Activated T-helper 1 cell treated with anti-CD3 and anti-CD28 coated beads, Interleukin-2, amount 50 U/mL, for 16 hours (primary cell): Measurements from ENCODE around the gene INPP5D.
"Not testable (repeated sequence)": the region's sequence is repeated elsewhere in the genome, so short reads cannot be mapped to it uniquely, and the experiment has no call there.

Experiments
- DNase-seq, 2 donors: peaks; one replicate each; pipeline ENCODE4 v3.0.0-alpha.2; 2020; ENCODE audit warnings: low read depth in 1 of 2, low spot score in 1 of 2

Gene INPP5D

DNA sequence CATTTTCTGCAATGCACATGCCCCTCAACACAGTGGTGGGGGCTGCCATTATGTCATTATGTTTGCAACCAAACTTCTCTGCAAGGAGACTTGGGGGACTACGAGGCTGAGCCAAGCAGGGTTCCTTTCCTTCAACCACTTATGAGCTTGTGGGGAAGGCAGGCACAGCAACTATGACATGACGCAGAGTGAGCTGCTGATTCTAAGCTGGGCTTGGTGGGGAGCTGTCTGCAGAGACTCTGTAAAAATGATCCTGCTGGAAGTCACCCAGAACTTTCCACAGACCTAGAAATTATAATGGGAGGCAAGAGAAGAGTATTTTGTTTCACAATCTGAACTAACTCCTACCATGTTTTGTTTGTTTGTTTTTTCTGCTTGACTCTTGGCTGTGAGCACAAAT, 55.6 kb downstream of the INPP5D start:
- no peak for DNase-seq

DNA sequence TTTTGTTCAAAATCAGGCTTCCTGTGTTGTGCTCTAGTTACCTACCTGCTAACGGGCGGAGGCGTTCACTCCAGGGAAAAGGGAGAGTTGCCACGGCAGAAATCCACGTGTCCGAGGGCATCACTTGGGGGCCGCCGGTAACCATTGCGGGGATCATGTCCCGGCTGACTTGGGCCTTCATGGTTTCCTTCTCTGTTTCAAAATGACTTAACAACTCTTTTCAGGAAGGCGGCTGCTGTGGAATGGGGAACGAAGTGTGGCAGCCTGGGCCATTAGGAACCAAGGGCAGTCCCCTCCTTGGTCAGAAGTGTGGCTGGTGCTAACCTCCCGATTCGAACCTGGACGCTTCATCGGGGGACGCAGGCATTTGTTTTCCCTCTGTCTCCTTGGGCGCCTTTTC, 56.8 kb downstream of the INPP5D start:
- no peak for DNase-seq

GRCh38 chr2:233117351-233117750, 57.2 kb downstream of the INPP5D start:
- DNase-seq, result no peak

GRCh38 chr2:233117811-233118647, 57.9 kb downstream of the INPP5D start:
- DNase-seq, result no peak

- no peak for DNase-seq
Observed at GRCh38 chr2:233118648-233119000, 58.5 kb downstream of the INPP5D start.

- DNase-seq, result no peak
Observed at GRCh38 chr2:233119123-233119522, 59.0 kb downstream of the INPP5D start.

- no peak for DNase-seq
Observed at GRCh38 chr2:233119806-233120205, 59.7 kb downstream of the INPP5D start.

GRCh38 chr2:233120459-233120858, 60.3 kb downstream of the INPP5D start:
- no peak for DNase-seq

DNA sequence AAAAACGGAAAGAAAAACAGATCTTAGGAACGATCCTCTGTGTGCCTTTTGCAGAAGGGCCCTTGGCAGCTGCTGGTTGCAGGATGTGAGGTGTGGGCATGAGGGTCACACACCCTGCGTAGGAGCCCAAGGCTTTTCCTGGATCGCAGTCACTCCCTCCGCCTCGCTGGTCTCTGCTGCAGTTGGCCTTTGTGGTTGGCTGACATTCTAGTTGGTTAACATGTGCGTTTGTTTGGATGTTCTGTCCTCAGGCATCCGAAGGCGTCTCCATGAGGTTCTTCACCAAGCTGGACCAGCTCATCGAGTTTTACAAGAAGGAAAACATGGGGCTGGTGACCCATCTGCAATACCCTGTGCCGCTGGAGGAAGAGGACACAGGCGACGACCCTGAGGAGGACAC, 61.7 kb downstream of the INPP5D start:
- DNase-seq, result no peak

- no peak for DNase-seq
Observed at GRCh38 chr2:233122541-233122940, 62.4 kb downstream of the INPP5D start.

DNA sequence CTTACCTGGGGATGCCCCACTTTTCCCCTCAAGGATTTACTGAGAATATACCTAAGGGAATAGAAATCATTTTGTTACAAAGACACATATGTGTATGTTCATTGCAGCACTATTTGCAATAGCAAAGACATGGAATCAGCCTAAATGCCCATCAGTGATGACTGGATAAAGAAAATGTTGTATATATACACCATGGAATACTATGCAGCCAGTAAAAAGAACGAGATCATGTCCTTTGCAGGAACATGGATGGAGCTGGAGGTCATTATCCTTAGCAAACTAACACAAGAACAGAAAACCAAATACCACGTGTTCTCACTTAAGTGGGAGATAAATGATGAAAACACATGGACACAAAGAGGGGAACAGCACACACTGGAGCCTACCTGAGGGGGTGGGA, 63.4 kb downstream of the INPP5D start:
- DNase-seq, result not testable (repeated sequence)

DNA sequence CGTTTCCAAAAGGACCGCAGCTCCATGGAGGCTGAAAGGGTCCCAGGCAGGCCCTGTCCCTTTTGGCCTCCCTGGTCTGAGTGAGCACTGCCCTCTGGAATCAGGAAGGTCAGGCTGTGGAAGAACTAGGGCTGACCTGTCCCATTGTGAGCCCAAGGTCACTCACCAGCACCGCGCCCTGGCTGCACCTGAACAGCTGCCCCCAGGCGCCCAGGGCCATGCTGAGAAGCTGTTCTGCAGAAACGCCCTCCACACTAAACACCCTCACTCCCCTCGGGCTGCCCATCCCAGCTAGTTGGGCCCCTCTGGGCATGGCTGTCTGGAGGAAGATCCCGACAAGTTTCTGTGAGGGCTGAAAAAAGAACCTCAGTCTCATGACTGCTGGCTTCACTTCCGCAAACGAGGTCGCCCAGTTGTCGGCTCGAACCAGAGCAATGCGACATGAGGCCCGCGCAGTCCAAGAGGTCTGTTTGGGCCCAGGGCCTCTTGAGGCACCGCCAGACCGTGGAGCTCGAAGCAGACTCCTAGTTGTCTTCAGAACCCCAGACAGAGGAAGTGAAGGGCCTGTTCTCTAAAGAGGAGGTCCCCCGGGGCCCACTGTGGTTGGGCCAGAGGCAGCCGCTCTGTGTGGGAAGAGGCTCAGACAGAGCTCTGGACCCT, 64.4 kb downstream of the INPP5D start:
- no peak for DNase-seq

DNA sequence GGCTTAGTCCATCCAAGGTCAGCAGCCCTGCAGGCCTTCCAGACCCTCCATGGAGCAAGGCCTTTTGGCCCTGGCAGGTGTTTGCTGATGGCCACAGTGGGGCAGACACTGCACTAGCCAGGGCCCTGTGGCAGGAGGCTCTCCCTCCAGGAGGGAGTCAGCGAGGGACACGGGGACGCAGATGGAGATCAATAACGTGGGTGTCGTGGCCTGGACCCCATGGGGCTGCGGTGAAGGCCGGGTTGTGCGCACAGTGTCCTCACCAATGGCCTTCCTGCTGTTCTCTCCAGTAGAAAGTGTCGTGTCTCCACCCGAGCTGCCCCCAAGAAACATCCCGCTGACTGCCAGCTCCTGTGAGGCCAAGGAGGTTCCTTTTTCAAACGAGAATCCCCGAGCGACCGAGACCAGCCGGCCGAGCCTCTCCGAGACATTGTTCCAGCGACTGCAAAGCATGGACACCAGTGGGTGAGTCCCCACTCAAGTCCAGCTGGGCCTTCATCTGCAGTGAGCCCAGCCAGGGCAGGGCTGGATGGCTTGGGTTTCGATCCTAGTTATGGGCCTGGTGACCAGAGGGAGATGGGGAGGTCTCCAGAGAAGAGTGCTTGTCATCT, 65.4 kb downstream of the INPP5D start:
- DNase-seq, result no peak

DNA sequence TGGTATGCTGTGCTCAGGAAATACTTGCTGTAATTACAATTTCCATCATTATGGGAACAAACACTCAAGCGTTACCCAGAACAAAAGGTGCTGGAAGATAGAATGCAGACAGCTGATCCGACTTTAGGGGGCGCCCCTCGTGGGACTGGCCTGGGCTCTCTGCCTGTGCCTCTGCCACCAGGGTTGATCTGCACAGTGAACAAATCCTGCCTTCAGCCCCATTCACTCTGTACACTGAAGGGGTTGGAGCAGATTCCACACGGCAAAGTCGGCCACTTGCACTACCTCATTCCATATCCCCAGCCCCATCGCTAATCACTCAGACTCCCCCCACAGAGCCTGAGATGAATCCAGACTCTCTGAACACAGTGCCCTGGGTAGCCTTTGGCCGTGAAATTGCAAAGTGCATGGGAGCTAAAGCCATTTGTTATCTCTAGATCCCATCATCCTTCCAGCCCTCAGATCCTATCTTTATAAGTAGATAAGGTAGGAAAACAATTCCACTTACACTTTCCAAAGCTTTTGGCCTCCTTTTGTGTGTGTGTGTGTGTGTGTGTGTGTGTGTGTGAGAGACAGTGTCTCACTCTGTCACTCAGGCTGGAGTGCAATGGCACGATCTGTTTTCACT, 69.3 kb downstream of the INPP5D start:
- DNase-seq, result no peak

DNA sequence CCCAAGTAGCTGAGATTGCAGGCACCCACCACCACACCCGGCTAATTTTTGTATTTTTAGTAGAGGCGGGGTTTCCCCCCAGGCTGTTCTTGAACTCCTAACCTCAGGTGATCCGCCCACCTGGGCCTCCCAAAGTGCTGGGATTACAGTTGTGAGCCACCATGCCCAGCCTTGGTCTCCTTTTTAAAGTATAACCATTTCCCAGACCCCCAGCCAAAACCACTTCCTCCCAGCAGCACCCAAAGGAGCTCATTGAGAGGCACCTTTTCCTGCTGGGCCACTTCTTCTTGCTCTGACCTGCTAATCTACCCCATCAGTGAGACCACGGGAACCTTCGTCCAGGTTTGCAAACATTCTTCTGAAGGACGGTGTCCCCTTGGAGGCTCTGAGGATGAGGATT, 69.9 kb downstream of the INPP5D start:
- no peak for DNase-seq

DNA sequence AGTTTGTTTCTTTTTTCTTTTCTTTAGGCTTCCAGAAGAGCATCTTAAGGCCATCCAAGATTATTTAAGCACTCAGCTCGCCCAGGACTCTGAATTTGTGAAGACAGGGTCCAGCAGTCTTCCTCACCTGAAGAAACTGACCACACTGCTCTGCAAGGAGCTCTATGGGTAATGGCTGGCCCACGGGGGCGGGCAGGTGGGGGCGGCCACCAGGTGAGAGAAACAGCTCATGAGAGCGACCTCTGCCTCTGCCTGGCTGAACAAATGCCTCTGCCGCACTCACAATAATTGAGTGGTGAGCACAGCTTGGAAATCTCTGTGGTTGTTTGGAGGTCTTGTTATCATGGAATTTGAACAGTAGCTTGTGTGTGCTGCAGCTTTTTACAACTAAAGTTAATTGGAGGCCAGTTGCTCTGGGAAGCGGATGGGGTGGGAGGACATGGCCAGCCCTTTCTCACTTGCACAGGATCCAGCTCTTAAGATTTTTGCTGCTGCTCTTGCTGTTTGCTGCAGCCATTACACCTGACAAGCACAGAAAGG, 70.4 kb downstream of the INPP5D start:
- no peak for DNase-seq

GRCh38 chr2:233131936-233132720, 72.0 kb downstream of the INPP5D start:
- no peak for DNase-seq

GRCh38 chr2:233133239-233133638, 73.1 kb downstream of the INPP5D start:
- DNase-seq, result no peak

GRCh38 chr2:233135421-233135820, 75.3 kb downstream of the INPP5D start:
- no peak for DNase-seq

DNA sequence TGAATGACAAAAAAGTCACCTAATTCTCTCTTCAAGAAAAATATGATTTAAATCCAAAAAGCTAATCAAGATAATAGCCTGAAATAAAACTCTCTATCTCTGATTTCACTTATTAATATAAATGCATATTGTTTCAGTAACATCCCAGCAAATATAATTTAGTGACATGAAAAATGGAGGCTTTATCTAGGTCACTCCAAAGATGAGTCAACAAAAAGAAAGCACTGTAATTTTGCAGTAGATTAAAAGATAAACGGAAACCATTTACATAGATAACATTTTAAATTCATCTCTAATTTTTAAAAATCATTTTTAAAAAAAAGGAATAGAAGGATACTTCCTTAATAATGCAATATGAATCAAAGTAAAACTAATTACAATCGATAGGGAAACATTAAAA, 76.9 kb downstream of the INPP5D start:
- DNase-seq, result no peak

DNA sequence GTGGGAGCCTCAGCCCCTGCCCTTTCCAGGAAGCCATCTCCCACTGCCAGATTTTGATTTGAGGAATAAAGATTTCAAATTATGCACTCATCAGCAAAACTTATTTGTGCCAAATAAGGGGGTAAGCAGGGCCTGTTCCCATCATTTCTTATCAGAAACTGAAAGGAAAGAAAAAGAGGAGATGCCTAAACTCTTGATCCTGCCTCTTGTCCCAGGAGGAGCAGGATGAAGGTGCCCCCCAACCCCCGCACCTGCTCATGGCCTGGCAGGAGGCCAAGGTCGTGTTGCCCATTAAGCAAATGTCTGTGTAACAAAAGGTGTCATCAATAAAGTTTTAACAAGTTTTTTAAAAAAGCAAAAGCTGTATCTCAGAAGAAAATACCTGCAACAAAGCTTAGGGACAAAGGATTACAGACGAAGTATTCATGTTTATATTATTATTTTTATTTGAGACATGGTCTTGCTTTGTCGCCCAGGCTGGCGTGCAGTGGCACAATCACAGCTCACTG, 80.0 kb downstream of the INPP5D start:
- DNase-seq, result no peak
